Right atrium auricular region (tissue), 2 donors: ENCODE measurements around the gene GHSR. TPM values are rescaled to one million over a fixed set of nuclear protein-coding genes. Genes with fewer than 3 reads are reported as not detected.

ENCODE experiments used
- DNase-seq: peaks from one replicate; pipeline ENCODE4 v3.0.0-alpha.2; 2019; ENCODE audit warnings: low spot score
- H3K27ac ChIP-seq, 2 donors: fragments of 200-600 bp; sonication (generic); 1 replicate in 1 of 2; 2 replicates in 1 of 2; pipeline ENCODE4 v1.5.1; 2016 to 2019
- H3K27me3 ChIP-seq, 2 donors: fragments of 200-600 bp; sonication (generic); one replicate each; pipeline versions ENCODE4 v1.5.1 to v1.6.0; 2017 to 2019
- H3K36me3 ChIP-seq: fragments of 200-600 bp; sonication (generic); one replicate; pipeline ENCODE4 v1.5.1; 2016
- H3K4me1 ChIP-seq, 2 donors: fragments of 200-600 bp; sonication (generic); one replicate each; pipeline versions ENCODE4 v1.5.1 to v1.6.0; 2017 to 2019
- H3K4me3 ChIP-seq, 2 donors: fragments of 200-600 bp; sonication (generic); 1 replicate in 1 of 2; 2 replicates in 1 of 2; pipeline ENCODE4 v1.5.1; 2017 to 2019; ENCODE audit warnings: mild to moderate bottlenecking in 1 of 2, moderate library complexity in 1 of 2
- H3K9me3 ChIP-seq, 2 donors: fragments of 200-600 bp; sonication (generic); one replicate each; pipeline ENCODE4 v1.5.1; 2019
- CTCF ChIP-seq, 2 donors: fragments of 200-600 bp; sonication (generic); IDR thresholded peaks; one replicate each; pipeline ENCODE4 v1.5.1; 2019; ENCODE audit warnings: antibody characterized with exemption in 2 of 2
- total RNA-seq, 2 donors: library from RNA; depleted of rRNA; stranded (reverse); fragments of >200 nt; gene quantifications; one replicate each; pipeline ENCODE4 v1.1.0, GENCODE V29; 2016

The GHSR gene
- total RNA-seq, 2 donors from 2014 or later, result not detected

GRCh38 chr3:172461530-172462138 lies 13.4 kb upstream of the GHSR start:
- H3K4me1 ChIP-seq, result no peaks in the 10 kb centered on the region
- no peak for DNase-seq
- no peaks in the 10 kb centered on the region for H3K9me3 ChIP-seq
- peak; percentile 71 to 81 for TF ChIP-seq CTCF (IDR thresholded peaks at IDR 0.05)
- no peak overlapping the region for H3K4me3 ChIP-seq
- H3K27me3 ChIP-seq, result no peaks in the 10 kb centered on the region
- no peak overlapping the region for H3K27ac ChIP-seq
- no peaks in the 10 kb centered on the region for H3K36me3 ChIP-seq

- TF ChIP-seq CTCF (IDR thresholded peaks at IDR 0.05), result no peak
- no peaks in the 10 kb centered on the region for H3K9me3 ChIP-seq
- no peak for DNase-seq
- no peaks in the 10 kb centered on the region for H3K27me3 ChIP-seq
- H3K4me1 ChIP-seq, result no peaks in the 10 kb centered on the region
- no peak overlapping the region for H3K4me3 ChIP-seq
- no peak overlapping the region for H3K27ac ChIP-seq
- H3K36me3 ChIP-seq, result no peaks in the 10 kb centered on the region
Measured at GRCh38 chr3:172456404-172456803, 8.1 kb upstream of the GHSR start.

- TF ChIP-seq CTCF (IDR thresholded peaks at IDR 0.05), result no peak
- Histone ChIP-seq H3K4me3 (no peak overlapping the region), H3K27me3 (peaks cover 7 to 11% of the 10 kb centered on the region in 2 donors), H3K27ac (no peak overlapping the region), H3K36me3 (no peaks in the 10 kb centered on the region), H3K4me1 (peaks cover 0 to 7% of the 10 kb centered on the region in 2 donors), H3K9me3 (no peaks in the 10 kb centered on the region)
- DNase-seq, result no peak
Measured at GRCh38 chr3:172454180-172454579, 5.9 kb upstream of the GHSR start.

- Histone ChIP-seq H3K27ac (no peak overlapping the region), H3K4me1 (peaks cover 0 to 23% of the 10 kb centered on the region in 2 donors), H3K27me3 (peaks cover 18 to 25% of the 10 kb centered on the region in 2 donors), H3K36me3 (no peaks in the 10 kb centered on the region), H3K4me3 (no peak overlapping the region), H3K9me3 (no peaks in the 10 kb centered on the region)
- no peak for TF ChIP-seq CTCF (IDR thresholded peaks at IDR 0.05)
- DNase-seq, result no peak
Measured at GRCh38 chr3:172449466-172450149, 1.4 kb upstream of the GHSR start.

GRCh38 chr3:172448661-172449465 lies 607 bp upstream of the GHSR start:
- no peaks in the 10 kb centered on the region for H3K36me3 ChIP-seq

More at GRCh38 chr3:172448661-172449465, 607 bp upstream of the GHSR start:
- peaks cover 0 to 23% of the 10 kb centered on the region in 2 donors for H3K4me1 ChIP-seq
- no peak overlapping the region for H3K4me3 ChIP-seq
- no peak for TF ChIP-seq CTCF (IDR thresholded peaks at IDR 0.05)
- no peaks in the 10 kb centered on the region for H3K9me3 ChIP-seq
- no peak for DNase-seq
- H3K27ac ChIP-seq, result no peak overlapping the region
- H3K27me3 ChIP-seq, result peaks cover 18 to 25% of the 10 kb centered on the region in 2 donors
